ENCODE data around the gene PBX3. TPM values are rescaled to one million over a fixed set of nuclear protein-coding genes. Genes with fewer than 3 reads are reported as not detected.

Gene PBX3
- total RNA-seq, 1 experiment from 2014 or later: 39.0 TPM

DNA sequence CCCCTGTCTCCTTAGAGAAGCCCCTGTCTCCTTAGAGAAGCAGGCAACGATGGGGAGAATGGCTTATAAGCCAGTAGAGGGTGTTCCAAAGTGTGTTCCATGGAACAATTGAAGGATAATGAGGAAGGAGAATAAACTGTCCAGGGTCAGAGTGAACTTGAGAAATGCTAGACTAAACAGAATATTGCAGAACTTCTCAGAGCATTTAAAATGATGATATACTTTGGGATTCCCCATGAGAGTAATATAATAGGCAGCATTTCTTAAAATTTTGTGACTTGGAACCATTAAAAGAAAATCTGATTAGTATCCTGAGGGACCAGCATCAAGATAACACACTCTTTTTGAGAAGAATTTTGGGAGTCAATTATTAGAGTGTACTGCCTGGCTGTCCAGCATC, 116.8 kb downstream of the PBX3 start:
- intact Hi-C loops (cut with micrococcal nuclease; ENCODE audit: unreplicated experiment): no loop called here

DNA sequence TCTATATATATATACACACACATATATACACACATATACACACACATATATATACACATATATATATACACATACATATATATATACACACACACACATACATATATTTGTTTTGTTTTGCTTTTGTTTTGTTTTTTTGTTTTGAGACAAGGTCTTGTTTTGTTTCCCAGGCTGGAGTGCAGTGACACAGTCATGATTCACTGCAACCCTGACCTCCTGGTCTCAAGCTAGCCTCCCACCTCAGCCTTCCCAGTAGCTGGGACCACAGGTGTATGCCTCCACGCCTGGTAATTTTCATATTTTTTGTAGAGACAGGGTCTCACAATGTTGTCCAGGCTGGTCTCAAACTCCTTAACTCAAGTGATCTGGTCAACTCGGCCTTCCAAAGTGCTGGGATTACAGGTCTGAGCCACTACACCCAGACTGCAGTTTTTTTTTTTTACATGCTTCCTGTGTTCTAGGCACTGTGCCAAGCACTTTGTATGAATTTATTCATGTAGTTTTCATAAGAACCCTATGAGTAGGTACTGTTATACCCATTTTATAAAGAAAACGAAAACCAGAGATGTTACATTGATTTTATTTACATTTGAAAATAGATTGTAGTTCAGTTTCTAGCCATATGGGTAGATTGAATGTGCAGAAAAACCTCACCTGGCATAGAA, 120.7 kb downstream of the PBX3 start:
- H3K27ac ChIP-seq (ENCODE audit: low read length): no peak overlapping the region
- no TSS peak for BruUV-seq (replicated peaks)
- TF ChIP-seq, protein P1, sequence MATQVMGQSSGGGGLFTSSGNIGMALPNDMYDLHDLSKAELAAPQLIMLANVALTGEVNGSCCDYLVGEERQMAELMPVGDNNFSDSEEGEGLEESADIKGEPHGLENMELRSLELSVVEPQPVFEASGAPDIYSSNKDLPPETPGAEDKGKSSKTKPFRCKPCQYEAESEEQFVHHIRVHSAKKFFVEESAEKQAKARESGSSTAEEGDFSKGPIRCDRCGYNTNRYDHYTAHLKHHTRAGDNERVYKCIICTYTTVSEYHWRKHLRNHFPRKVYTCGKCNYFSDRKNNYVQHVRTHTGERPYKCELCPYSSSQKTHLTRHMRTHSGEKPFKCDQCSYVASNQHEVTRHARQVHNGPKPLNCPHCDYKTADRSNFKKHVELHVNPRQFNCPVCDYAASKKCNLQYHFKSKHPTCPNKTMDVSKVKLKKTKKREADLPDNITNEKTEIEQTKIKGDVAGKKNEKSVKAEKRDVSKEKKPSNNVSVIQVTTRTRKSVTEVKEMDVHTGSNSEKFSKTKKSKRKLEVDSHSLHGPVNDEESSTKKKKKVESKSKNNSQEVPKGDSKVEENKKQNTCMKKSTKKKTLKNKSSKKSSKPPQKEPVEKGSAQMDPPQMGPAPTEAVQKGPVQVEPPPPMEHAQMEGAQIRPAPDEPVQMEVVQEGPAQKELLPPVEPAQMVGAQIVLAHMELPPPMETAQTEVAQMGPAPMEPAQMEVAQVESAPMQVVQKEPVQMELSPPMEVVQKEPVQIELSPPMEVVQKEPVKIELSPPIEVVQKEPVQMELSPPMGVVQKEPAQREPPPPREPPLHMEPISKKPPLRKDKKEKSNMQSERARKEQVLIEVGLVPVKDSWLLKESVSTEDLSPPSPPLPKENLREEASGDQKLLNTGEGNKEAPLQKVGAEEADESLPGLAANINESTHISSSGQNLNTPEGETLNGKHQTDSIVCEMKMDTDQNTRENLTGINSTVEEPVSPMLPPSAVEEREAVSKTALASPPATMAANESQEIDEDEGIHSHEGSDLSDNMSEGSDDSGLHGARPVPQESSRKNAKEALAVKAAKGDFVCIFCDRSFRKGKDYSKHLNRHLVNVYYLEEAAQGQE (IDR thresholded peaks at IDR 0.05; ENCODE audit: insufficient read depth in 1 of 2, low read depth in 2 of 2, low read length in 1 of 2): no peak
- no peak for TF ChIP-seq POLR2AphosphoS5 (IDR thresholded peaks at IDR 0.05; ENCODE audit: low read depth, low read length)
- no peak for TF ChIP-seq TCF7L2 (IDR thresholded peaks at IDR 0.05; ENCODE audit: low read depth, low read length)
- no peak for TF ChIP-seq CTCF (IDR thresholded peaks at IDR 0.05)
- TF ChIP-seq SIN3A (IDR thresholded peaks at IDR 0.05; ENCODE audit: borderline replicate concordance, insufficient read depth, low read depth, low read length): no peak
- H3K27me3 ChIP-seq (ENCODE audit: control insufficient read depth, insufficient read depth, low read length): no peaks in the 10 kb centered on the region
- no peak for ATAC-seq
- intact Hi-C loops (cut with micrococcal nuclease; ENCODE audit: unreplicated experiment) (no loop called here), in situ Hi-C loops (cut with HindIII; ENCODE audit: low pct_unique_long_range_greater_than_20kb, low sequenced_read_pairs) (no loop called here)
- ChIA-PET POLR2A (no interaction called here), CTCF (no interaction called here)
- DNase-seq (ENCODE audit: low read depth, low spot score): no peak
- no peaks in the 10 kb centered on the region for H3K4me1 ChIP-seq (ENCODE audit: control insufficient read depth, insufficient read depth, low read length)
- H3K36me3 ChIP-seq (ENCODE audit: control insufficient read depth, insufficient read depth, low read length): no peaks in the 10 kb centered on the region
- no peak overlapping the region for H3K4me3 ChIP-seq (ENCODE audit: low read depth in 2 of 2, low read length in 2 of 2)
- no peaks in the 10 kb centered on the region for H3K9me3 ChIP-seq (ENCODE audit: control insufficient read depth, insufficient read depth, low read depth, low read length)

More for the DNA sequence above, 116.8 kb downstream of the PBX3 start:
- DNase-seq (ENCODE audit: low read depth, low spot score) (no peak), ATAC-seq (no peak)
- no peaks in the 10 kb centered on the region for H3K36me3 ChIP-seq (ENCODE audit: control insufficient read depth, insufficient read depth, low read length)
- no peaks in the 10 kb centered on the region for H3K9me3 ChIP-seq (ENCODE audit: control insufficient read depth, insufficient read depth, low read depth, low read length)
- BruUV-seq (replicated peaks): no TSS peak
- TF ChIP-seq POLR2AphosphoS5 (IDR thresholded peaks at IDR 0.05; ENCODE audit: low read depth, low read length): no peak
- no peak for TF ChIP-seq SIN3A (IDR thresholded peaks at IDR 0.05; ENCODE audit: borderline replicate concordance, insufficient read depth, low read depth, low read length)
- no peak for TF ChIP-seq CTCF (IDR thresholded peaks at IDR 0.05)
- no peak for TF ChIP-seq TCF7L2 (IDR thresholded peaks at IDR 0.05; ENCODE audit: low read depth, low read length)
- TF ChIP-seq, protein P1 (IDR thresholded peaks at IDR 0.05; ENCODE audit: insufficient read depth in 1 of 2, low read depth in 2 of 2, low read length in 1 of 2): no peak
- H3K27me3 ChIP-seq (ENCODE audit: control insufficient read depth, insufficient read depth, low read length): no peaks in the 10 kb centered on the region
- no peaks in the 10 kb centered on the region; the same call in 1 of the 2 replicates for H3K4me1 ChIP-seq (ENCODE audit: control insufficient read depth, insufficient read depth, low read length)
- ChIA-PET CTCF (no interaction called here), POLR2A (interaction anchor here (0.6 kb wide), 1 partner anchor 177 kb away, joined by 9 read pairs; no protein-coding TSS in a partner anchor)
- no peak overlapping the region for H3K4me3 ChIP-seq (ENCODE audit: low read depth in 2 of 2, low read length in 2 of 2)
- in situ Hi-C loops (cut with HindIII; ENCODE audit: low pct_unique_long_range_greater_than_20kb, low sequenced_read_pairs): no loop called here
- no peak overlapping the region for H3K27ac ChIP-seq (ENCODE audit: low read length)
